Measurements from ENCODE around the gene MORC2. TPM values are rescaled to one million over a fixed set of nuclear protein-coding genes. Genes with fewer than 3 reads are reported as not detected.

MORC2 gene
- total and polyA plus RNA-seq, 2 donors (not counting 1 experiment from before 2014, with no cell fraction given) = 10.1 to 23.1 TPM

GRCh38 chr22:30906946-30907345 is 61.6 kb downstream of the MORC2 start:
- Histone ChIP-seq H3K4me3 (replicated peaks in 1 of 4; ENCODE audit: control extremely low read depth in 1 of 4, insufficient read depth in 1 of 4, low read depth in 3 of 4, low read length in 4 of 4) (no peak overlapping the region), H4K20me1 (ENCODE audit: control insufficient read depth, extremely low read depth, insufficient read depth, low read length) (no peaks in the 10 kb centered on the region), H3K36me3 (ENCODE audit: control insufficient read depth, insufficient read depth, low read length) (no peaks in the 10 kb centered on the region), H3K4me1 (ENCODE audit: control insufficient read depth, extremely low read depth, insufficient read depth, low read length) (no peaks in the 10 kb centered on the region), H3K27ac (ENCODE audit: insufficient read depth, low read length) (no peak overlapping the region), H3K9me3 (ENCODE audit: control insufficient read depth, insufficient read depth, low read depth, low read length) (no peaks in the 10 kb centered on the region), H2AFZ (ENCODE audit: low read length) (no peak overlapping the region), H3K4me2 (ENCODE audit: extremely low read depth, insufficient read depth, low read length) (no peak overlapping the region), H3K79me2 (ENCODE audit: control insufficient read depth, insufficient read depth, low read length) (no peaks in the 10 kb centered on the region), H3K9ac (ENCODE audit: insufficient read depth, low read length) (no peak overlapping the region), H3K27me3 (ENCODE audit: control insufficient read depth, insufficient read depth, low read length) (no peaks in the 10 kb centered on the region)
- DNase-seq (ENCODE audit: low read depth in 2 of 2) = no peak
- no peak for TF ChIP-seq CTCF (conservative IDR thresholded peaks at IDR 0.05 in 1 of 2, IDR thresholded peaks at IDR 0.05 in 1 of 2; ENCODE audit: low read depth in 1 of 2, low read length in 2 of 2)
- no peak for TF ChIP-seq EZH2 (IDR thresholded peaks at IDR 0.05; ENCODE audit: low read length, missing control alignments)

DNA sequence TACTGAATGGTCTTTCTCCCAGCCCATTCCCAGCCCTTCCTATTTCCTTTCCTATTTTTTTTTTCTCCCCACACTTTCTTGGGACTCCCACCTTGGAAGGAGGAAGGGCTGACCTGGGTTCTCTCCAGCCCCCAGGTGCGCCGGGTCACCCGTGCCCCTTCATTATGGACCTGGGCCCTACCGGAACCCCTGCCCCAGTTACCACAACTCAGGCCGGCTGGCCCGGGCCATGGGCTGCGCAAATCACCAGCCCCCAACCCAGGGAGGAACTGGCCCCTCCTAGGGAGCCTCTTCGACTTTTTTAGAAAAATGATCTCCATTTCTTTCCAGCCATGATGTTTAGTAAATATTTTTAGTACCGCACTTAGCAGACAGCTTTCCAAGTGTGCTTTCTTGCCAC is 62.2 kb downstream of the MORC2 start:
- no peak overlapping the region for H3K4me2 ChIP-seq (ENCODE audit: extremely low read depth, insufficient read depth, low read length)
- H3K27ac ChIP-seq (ENCODE audit: insufficient read depth, low read length) = no peak overlapping the region
- TF ChIP-seq CTCF (conservative IDR thresholded peaks at IDR 0.05 in 1 of 2, IDR thresholded peaks at IDR 0.05 in 1 of 2; ENCODE audit: low read depth in 1 of 2, low read length in 2 of 2) (no peak), EZH2 (IDR thresholded peaks at IDR 0.05; ENCODE audit: low read length, missing control alignments) (no peak)
- no peaks in the 10 kb centered on the region for H3K4me1 ChIP-seq (ENCODE audit: control insufficient read depth, extremely low read depth, insufficient read depth, low read length)
- H3K4me3 ChIP-seq (replicated peaks in 1 of 4; ENCODE audit: control extremely low read depth in 1 of 4, insufficient read depth in 1 of 4, low read depth in 3 of 4, low read length in 4 of 4) = no peak overlapping the region
- no peaks in the 10 kb centered on the region for H3K36me3 ChIP-seq (ENCODE audit: control insufficient read depth, insufficient read depth, low read length)
- no peak overlapping the region for H2AFZ ChIP-seq (ENCODE audit: low read length)
- DNase-seq (ENCODE audit: low read depth in 2 of 2) = no peak
- H3K9me3 ChIP-seq (ENCODE audit: control insufficient read depth, insufficient read depth, low read depth, low read length) = no peaks in the 10 kb centered on the region
- H4K20me1 ChIP-seq (ENCODE audit: control insufficient read depth, extremely low read depth, insufficient read depth, low read length) = no peaks in the 10 kb centered on the region
- H3K79me2 ChIP-seq (ENCODE audit: control insufficient read depth, insufficient read depth, low read length) = no peaks in the 10 kb centered on the region
- H3K9ac ChIP-seq (ENCODE audit: insufficient read depth, low read length) = no peak overlapping the region
- H3K27me3 ChIP-seq (ENCODE audit: control insufficient read depth, insufficient read depth, low read length) = no peaks in the 10 kb centered on the region

GRCh38 chr22:30905696-30906341 is 62.8 kb downstream of the MORC2 start:
- Histone ChIP-seq H3K4me3 (replicated peaks in 1 of 4; ENCODE audit: control extremely low read depth in 1 of 4, insufficient read depth in 1 of 4, low read depth in 3 of 4, low read length in 4 of 4) (no peak overlapping the region), H3K9ac (ENCODE audit: insufficient read depth, low read length) (no peak overlapping the region), H4K20me1 (ENCODE audit: control insufficient read depth, extremely low read depth, insufficient read depth, low read length) (no peaks in the 10 kb centered on the region), H3K27ac (ENCODE audit: insufficient read depth, low read length) (no peak overlapping the region), H3K36me3 (ENCODE audit: control insufficient read depth, insufficient read depth, low read length) (no peaks in the 10 kb centered on the region), H2AFZ (ENCODE audit: low read length) (no peak overlapping the region), H3K4me1 (ENCODE audit: control insufficient read depth, extremely low read depth, insufficient read depth, low read length) (no peaks in the 10 kb centered on the region), H3K79me2 (ENCODE audit: control insufficient read depth, insufficient read depth, low read length) (no peaks in the 10 kb centered on the region), H3K4me2 (ENCODE audit: extremely low read depth, insufficient read depth, low read length) (no peak overlapping the region), H3K9me3 (ENCODE audit: control insufficient read depth, insufficient read depth, low read depth, low read length) (no peaks in the 10 kb centered on the region), H3K27me3 (ENCODE audit: control insufficient read depth, insufficient read depth, low read length) (no peaks in the 10 kb centered on the region)
- no peak for DNase-seq (ENCODE audit: low read depth in 2 of 2)
- no peak for TF ChIP-seq EZH2 (IDR thresholded peaks at IDR 0.05; ENCODE audit: low read length, missing control alignments)
- no peak for TF ChIP-seq CTCF (conservative IDR thresholded peaks at IDR 0.05 in 1 of 2, IDR thresholded peaks at IDR 0.05 in 1 of 2; ENCODE audit: low read depth in 1 of 2, low read length in 2 of 2)
